IPS-NIHi11 (cell line): Measurements from ENCODE around the gene CCDC146.
"Not testable (repeated sequence)": the region's sequence is repeated elsewhere in the genome, so short reads cannot be mapped to it uniquely, and the experiment has no call there.

Source experiments
- DNase-seq: peaks from one replicate; pipeline ENCODE4 v3.0.0; 2012; ENCODE audit warnings: mixed read lengths, low spot score

CCDC146 gene

DNA sequence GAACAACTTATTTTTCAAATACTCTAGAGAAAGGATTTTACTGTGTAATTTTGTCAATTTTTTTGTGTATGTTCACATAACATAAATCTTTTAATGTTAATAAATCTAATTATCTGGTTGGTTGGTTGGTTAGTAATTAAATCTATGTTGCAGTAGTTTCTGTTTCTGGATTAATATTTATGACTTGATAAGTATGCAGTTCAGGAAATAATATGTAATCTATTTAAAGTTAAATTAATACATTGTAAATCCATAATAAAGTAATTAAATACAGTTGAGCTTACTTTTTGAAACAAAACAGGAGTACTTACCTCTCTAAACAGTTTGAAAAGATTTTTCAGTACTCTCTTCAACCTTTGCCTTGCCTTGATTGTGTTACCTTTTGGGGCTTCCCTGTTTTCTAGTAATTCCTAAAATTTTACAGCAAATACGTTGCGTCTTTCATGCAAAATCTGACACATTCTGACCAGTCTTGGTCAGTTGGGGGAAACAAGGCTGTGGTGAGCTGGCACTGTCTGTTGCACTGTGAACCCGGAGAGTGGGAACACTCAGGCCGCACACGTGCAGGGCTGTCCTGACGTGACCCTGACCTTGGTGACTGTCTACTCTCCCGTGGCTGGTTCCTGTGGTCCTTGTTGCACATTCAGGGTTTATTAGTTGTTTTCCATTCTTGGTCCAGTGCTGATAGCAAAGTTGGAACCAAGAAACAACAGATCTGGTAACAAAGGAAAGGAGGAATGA is 122.8 kb downstream of the CCDC146 start:
- DNase-seq = no peak

DNA sequence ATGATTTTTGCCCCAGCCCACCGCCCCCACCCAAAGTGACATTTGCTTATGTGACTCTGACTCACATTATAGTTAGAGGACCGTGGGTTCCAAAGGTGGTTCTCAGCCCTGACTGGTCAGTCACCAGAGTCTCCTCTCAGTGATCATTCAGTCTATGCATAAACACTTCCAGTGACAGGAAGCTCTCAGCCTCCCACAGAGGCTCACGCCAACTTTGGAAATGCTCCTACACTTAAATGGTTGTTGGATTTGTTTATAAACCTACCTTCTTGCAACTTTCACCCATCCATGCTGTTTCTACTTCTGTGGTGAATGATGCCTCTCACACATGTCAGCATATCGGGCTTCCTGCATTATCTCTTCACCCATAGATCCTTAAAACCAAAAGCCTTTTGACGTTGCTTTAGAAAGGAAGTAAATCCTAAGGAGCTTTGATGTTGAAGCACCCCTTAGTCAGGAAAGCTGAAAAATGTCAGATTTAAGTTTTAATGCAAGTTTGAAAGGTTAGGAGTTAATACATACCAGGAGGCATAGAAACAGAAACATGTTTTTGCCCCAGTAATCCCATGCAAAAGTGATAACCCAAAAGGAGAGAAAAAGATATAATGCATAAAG is 123.7 kb downstream of the CCDC146 start:
- DNase-seq = no peak

DNA sequence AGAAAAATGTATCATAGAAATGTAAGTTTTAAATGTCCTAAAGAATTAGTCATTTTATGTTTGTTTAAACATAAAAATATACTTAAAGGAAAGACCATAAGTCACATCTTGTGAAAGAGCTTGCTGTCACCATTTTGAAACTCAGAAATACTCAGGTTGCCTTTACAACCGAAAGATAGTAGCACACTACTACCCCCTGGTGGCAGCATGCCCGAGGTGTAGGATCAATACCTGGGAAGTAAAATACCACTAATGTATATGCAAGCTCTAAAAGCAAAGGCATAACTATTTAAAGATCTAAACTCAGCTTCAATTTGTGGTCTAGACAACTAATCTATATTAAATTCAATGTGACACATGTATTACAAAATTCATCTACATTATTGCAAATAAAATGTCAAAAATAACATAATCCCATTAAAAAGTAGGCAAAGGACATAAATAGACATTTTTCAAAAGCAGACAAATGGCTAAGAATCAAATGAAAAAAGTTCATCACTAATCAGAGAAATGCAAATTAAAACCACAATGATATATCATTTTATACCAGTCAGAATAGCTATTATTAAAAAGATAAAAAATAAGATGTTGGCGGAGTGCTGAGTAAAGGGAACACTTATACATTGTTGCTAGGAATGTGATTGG is 124.9 kb downstream of the CCDC146 start:
- peak; percentile 73 for DNase-seq

DNA sequence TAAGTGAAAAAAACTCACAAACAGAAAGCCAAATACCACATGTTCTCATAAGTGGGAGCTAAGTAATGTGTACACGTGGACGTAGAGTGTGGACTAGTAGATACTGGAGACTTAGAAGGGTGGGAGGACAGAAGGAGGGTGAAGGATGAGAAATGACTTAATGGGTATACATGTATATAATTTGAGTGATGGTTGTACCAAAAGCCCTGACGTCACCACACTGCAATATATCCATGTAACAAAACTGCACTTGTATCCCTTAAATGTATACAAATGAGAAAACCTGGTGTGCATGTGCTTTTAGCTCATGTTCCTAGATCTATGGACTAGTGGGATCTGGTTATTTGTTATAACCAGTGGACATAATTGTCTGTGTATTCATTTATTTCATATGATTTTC is 125.7 kb downstream of the CCDC146 start:
- no peak for DNase-seq

DNA sequence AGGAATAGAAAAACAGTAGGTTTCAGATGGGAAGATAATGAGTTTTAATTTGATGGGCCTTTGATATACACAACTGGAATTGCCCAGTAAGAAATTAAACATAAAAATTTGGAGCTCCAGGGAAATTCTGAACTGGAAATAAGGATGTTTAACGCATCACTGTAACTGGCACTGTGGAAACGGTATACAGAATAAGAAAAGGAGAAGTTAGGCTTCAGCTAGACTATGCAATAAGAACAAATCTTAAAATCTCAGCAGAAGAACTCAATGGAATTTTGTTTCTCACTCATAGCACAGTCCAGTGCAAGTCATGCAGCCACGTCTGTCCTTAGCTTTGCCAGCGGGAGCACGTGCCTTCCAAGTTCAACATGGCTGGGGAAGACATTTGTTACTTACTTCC is 130.1 kb downstream of the CCDC146 start:
- DNase-seq = no peak

DNA sequence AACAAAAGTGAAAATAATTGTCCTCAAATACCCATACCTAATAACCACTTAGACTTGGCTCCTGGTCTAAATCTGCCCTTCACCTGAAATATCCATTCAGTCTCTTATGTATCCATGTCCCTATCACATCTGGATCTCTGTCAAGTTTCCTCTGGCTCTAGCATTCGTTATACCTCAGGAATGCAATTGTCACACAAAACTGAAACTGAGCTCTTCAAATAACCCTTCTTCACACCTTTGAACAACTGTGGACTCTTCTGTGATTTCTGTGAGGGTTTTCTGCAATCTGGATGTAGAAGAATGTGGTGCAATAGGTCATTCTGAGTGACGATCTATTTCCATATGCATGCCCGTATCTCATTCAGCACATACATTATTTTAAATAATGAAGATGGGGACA is 130.7 kb downstream of the CCDC146 start:
- no peak for DNase-seq

DNA sequence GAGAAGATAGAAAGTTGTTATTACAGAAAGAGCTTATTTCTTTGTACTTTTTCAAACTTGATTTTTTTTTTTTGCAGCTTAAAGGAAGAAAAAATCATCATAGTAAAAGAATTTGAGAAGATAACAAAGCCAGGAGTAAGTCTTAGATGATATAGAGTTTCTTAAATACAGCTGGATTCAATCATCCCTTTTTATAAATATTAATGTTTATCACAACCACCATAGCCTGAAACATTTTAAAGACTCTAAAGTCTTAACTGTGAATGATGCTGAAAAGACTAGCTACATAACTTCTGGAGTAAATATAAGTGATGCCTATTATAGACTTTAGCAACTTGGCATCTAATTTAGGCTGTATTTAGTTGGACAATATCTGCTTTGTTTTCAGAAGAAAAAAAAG is 132.0 kb downstream of the CCDC146 start:
- DNase-seq = no peak

DNA sequence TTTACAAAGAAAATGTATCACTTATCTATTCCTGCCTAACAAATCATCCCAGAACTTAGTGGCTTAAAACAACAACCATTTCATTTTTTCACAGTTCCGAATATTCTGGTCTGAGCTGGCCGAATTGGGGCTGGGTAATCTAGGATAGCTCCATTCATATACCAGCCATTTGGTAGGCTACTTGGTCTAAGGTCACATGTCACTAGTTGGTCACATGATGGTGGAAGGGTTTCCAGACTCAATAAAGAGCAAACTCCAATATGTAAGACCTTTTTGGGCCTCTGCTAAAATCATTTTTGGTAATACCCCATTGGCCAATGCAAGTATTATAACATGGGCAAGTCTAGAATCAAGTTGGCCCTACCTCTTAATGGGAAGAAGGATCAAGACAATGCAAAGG is 132.5 kb downstream of the CCDC146 start:
- no peak for DNase-seq

DNA sequence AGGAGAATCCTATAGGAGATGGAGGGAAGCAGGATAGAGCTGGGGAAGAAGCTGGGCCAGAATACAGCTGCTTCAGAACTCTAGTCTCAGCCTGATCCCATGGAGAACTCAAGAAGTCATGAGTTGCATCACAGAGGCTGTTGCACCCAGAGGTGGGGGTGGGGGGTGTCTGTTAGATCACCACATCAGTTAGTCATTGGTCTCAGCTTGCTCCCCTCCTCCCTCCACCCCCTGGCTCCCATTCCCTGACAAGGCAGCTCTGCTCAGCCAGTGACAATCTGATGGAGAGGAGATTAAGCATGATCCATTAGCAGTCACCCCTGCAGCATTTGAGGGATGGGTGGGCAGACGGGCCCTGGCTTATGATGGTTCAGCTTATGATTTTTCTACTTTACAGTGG is 135.6 kb downstream of the CCDC146 start:
- no peak for DNase-seq

DNA sequence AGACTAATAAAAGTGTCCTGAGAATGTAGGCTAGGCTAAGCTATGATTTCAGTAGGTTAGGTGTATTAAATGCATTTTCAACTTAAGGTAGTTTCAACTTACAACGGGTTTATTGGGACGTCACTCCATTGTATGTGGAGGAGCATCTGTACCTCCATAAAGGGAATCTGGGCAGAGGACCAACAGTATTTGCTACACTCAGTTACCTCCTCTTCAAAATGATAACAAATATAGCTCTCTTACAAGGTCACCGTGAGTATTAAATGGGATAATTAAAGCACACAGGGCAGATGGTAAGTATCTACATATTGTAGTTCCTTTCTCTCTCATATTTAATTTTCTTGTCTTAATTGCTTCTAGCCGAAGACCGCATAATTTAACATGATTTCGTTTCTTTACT is 136.2 kb downstream of the CCDC146 start:
- DNase-seq = no peak

DNA sequence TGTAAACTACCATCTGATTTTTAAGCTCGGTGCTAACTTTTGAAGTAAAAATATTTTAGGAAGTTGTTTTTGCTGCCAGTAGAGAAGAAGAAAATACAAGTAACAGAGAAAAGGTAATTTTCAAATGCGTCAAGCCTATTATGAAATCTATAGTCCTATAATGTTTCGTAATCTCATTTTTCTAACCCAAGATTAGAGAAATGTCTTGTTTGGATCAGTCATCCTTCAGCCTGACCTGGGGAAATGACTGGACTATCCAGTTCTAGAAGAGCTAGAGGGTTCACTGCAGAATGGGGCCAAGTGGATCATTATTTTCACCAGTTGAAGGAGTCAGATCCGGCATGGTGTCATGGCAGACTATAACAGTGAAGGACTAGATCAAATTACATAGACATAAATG is 139.9 kb downstream of the CCDC146 start:
- no peak for DNase-seq

DNA sequence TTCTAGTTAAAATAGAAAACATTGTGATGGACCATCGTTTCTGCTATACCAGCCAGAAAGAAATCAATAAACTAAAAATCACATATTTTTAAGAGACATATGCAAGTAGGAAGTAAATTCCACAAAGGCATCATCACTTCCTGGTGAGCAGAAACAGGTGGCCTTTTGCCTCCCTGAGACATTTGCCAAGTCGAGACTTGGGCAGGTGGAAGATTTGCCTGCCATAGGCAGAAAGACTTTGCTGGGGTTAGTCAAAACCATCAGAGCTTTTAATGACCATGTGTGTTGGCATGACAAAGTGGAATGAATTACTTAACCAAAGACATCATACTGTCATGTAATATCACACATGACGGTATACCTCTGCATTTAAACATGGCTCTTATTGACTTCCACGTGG is 143.3 kb downstream of the CCDC146 start:
- no peak for DNase-seq

DNA sequence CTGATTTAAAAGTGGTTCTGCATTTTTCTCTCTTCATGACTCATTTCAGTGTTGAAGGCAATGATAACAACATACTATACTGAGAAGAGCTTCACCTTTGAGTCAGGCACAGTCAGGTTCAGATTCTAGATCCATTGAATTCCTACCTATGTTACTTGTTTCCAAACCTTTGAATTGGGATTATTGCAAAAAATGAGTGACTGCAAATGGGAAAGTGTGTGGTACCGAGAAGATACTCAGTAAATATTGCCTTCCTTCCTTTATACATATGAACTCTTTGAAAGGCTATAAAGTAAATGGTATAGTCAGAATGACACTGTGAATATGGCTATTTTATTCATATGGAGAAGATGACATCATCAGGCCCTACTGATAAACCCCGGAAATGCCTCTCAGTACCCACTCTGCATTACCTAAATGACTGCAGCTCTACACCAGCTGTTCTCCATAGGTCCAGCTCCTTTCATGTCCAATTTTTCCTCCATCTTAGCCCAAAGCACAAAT is 143.9 kb downstream of the CCDC146 start:
- DNase-seq = no peak

DNA sequence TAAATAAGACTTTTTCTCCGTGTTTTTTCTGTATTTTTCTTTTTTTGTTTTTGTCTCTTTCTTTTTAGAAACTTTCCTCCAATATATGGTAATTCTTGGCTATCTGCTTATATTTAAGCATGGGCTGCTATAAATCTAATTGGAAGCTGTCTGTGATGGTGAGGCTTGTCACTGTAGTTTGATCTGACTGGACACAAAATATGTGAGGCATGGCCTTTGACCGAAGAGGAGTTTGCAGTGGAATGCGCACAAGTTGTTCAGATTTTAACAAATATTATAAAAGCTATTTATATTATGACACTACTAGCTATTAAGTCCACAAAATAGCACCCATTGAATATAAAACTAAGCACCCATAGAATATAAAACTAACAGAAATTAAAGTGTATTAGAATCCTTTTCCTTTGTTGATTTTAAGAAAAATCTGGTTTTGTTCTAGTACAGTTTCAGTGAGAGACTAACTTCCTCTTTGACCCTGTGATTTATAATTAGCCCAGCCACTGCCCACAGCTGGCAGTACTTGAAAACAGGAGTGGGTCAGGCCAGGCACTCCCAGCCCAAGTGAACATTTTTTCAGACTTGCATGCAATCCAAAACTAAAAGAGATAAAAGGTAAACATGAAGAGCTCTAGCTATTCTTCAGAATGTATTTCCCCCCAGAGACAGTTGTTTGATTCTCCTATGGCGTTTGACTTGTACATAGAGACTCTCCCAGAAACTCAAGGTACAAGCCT is 147.1 kb downstream of the CCDC146 start:
- no peak for DNase-seq

DNA sequence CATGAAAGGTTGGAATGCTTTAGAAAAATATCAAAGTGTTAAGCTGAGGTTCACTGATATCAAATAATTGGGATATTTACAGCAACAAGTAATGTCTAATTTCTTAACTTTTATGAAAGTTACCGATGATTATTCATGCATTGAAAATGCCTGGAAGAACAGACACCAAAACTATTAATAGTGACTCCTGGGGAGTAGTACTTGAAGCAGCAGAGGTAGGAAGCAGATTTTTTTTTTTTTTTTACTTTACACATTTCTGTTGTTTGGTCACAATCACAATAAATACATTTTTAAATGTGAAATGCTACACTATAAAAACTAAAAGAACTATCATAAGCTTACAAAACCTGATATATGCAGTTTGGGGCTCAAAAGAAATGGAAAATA is 147.7 kb downstream of the CCDC146 start:
- DNase-seq = no peak

DNA sequence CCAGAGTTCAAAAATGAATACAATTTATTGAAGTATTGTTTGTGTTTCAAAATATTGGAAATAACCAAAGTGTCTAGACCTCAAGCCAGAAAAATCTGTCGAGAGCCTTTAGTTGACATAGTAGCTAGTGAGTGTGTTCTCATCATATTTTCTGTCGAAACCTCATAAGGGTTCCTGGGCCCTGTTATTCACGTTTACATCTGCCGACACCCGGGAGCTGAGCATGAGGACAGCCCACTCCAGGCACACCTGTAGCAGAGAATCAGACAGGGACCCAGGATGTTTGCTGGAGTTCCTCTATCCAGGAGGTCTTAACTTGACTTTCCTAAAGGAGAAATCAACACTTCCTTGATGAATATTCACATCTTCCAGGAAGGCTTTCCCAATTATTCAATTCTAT is 149.4 kb downstream of the CCDC146 start:
- DNase-seq = no peak

DNA sequence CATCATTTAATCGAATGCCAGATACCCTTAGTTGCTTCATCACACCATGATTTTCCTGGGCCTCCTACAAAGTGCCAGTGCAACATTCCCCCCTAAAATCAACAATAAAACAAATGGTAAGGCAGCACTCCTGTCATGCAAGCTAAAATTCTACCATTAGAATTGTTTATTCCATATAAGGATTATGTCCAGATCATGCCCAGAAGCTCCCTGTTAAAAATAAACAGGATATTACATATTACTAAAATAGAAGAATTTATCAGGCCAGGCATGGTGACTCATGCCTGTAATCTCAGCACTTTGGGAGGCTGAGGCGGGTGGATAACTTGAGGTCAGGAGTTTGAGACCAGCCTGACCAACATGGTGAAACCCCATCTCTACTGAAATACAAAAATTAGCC is 153.2 kb downstream of the CCDC146 start:
- not testable (repeated sequence) for DNase-seq

DNA sequence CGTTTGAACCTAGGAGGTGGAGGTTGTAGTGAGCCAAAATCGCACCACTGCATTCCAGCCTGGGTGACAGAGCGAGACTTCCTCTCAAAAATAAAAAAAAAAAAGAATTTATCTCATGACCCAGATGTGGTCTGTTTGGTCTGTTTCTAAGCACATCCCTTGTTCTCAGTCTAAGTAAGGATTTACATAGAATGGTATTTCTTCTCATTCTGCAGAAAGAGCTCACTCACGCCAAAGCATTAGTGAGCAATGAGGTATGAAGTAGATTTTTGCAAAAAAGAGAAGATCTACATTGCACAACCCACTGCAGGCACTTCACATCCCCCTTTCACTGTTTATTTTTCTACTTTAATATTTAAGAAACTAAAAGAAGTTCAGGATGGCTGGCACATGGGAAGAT is 153.7 kb downstream of the CCDC146 start:
- DNase-seq = no peak

DNA sequence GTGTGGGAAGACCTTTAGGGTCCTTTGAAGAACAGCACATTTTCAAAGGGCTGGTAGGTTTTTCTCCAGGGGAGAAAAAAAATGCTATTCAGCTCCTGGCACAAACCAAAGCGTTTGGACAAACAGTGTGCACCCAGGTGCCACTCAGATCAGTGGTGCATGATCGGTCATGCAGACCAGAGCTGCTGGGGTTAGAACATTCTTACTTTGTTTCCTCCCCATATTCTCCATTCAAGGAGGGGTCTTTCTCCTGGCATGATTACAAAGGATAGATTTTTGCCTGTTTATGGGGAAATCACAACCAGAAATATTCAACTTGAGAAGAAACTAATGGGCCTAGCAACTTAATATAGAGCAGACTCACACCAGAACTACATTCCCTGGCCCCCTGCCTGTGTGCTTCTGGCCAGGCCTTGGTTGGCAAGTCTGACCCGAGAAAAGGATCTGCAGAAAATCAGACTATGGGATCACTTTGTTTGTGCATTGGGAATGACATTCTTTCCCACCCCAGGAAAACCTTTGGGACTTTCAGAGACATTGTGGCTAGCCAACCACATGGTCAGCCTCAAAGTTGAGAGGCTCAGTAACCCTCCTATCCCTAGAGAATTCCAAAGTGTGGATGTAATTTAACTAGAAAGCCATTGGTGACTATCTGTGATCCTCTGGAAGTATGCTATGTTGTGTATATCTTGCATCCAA is 159.5 kb downstream of the CCDC146 start:
- DNase-seq = peak; percentile 39

DNA sequence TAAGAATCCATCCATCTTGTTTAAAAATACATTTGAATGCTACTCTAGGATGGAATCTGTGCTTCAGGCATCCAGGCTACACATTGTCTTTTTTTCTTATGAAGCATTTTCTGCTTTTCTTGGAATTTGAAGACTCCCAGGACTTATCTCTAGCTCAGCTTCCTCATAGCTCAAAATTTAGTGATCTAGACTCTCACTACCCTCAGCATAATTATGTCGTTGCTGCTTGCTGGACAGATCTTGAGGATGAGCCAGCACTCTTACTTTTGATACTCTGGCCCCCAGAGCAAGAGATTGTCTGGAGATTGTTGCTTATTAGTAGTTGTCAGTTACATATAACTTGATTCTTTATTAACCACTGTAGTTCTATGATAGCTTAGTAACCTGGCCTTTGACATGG is 160.5 kb downstream of the CCDC146 start:
- no peak for DNase-seq

DNA sequence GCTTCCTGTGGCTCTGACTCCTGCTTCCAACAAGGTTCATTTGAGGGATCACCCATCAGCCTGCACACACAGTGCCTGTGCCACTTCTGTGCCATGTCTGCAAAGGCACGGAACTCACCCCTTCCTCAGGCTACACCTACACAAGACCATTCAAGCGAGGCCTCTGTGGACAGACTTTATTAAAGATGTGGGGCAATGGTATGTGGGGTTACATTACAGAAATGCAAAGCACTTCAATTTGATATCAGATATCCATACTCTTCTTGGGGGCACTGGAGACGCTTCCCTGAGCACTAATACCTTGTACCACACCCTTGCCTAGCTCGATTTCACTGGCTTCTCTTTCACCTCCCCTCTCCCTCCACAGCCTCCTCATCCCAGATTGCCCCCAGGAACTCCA is 161.6 kb downstream of the CCDC146 start:
- peak; percentile 15 for DNase-seq

DNA sequence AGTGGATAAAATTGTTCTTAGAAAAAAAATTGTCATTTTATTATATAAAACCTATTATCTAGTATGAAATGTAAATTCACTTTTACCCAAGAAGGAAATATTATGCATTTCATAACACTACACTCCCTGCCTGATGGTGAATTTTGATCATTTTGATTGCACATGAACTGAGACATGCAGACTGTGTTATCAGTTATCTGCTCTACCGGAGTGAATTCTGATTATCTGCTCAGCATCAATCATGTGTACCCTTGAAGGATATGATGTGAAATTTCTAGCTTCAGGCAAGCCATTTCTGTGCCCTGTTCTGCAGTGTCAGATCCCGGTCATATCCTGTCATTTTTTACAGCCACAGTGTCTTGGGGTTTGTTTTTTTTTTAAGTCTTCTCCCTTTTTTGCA is 162.2 kb downstream of the CCDC146 start:
- no peak for DNase-seq
